CD14-positive monocyte (primary cell): ENCODE measurements around the gene KLF9. TPM values are rescaled to one million over a fixed set of nuclear protein-coding genes. Genes with fewer than 3 reads are reported as not detected.
A peak's percentile ranks its signal among the peaks of the same experiment; 100 is the strongest.

Source experiments
- DNase-seq, 3 donors: peaks; one replicate each; pipeline ENCODE4 v3.0.0-alpha.2; 2011 to 2022
- H2AFZ ChIP-seq: 2 replicates; pipeline ENCODE4 v1.6.0; 2012; ENCODE audit warnings: mild to moderate bottlenecking, low read depth, low read length, inconsistent platforms; ENCODE audit not compliant: insufficient read depth, poor library complexity, severe bottlenecking
- H3K27ac ChIP-seq, 2 donors: 1 replicate in 1 of 2; 2 replicates in 1 of 2; pipeline ENCODE4 v1.5.1; 2012 to 2013; ENCODE audit warnings: low read length in 2 of 2, control low read depth in 1 of 2, inconsistent platforms in 1 of 2, low read depth in 1 of 2, mild to moderate bottlenecking in 1 of 2
- H3K27me3 ChIP-seq, 2 donors: one replicate each; pipeline versions ENCODE4 v1.6.0 to v1.6.1; 2011 to 2013; ENCODE audit warnings: low read length in 2 of 2; ENCODE audit not compliant: control insufficient read depth in 2 of 2, insufficient read depth in 2 of 2
- H3K36me3 ChIP-seq, 2 donors: replicated peaks in 1 of 2; 1 replicate in 1 of 2; 2 replicates in 1 of 2; pipeline versions ENCODE4 v1.5.1 to v1.6.1; 2012 to 2013; ENCODE audit warnings: low read length in 2 of 2, control low read depth in 1 of 2, inconsistent platforms in 1 of 2, mild to moderate bottlenecking in 1 of 2; ENCODE audit not compliant: insufficient read depth in 2 of 2, control insufficient read depth in 1 of 2
- H3K4me1 ChIP-seq, 2 donors: 1 replicate in 1 of 2; 2 replicates in 1 of 2; pipeline versions ENCODE4 v1.5.1 to v1.6.1; 2012 to 2013; ENCODE audit warnings: low read length in 2 of 2, control low read depth in 1 of 2, inconsistent platforms in 1 of 2, mild to moderate bottlenecking in 1 of 2, moderate library complexity in 1 of 2; ENCODE audit not compliant: insufficient read depth in 2 of 2, control insufficient read depth in 1 of 2
- H3K4me2 ChIP-seq: replicated peaks from 2 replicates; pipeline ENCODE3; 2012; ENCODE audit warnings: low read length, moderate library complexity, mild to moderate bottlenecking; ENCODE audit not compliant: poor library complexity, severe bottlenecking; ENCODE audit errors: extremely low read depth
- H3K4me3 ChIP-seq, 3 experiments: fragments of 200-600 bp in 1 of 3; sonication (generic) in 1 of 3; replicated peaks in 1 of 3; 1 replicate in 2 of 3; 2 replicates in 1 of 3; pipeline ENCODE4 v1.5.1; 2011 to 2013; ENCODE audit warnings: low read length in 3 of 3, mild to moderate bottlenecking in 3 of 3, control low read depth in 2 of 3, low read depth in 2 of 3, inconsistent platforms in 1 of 3, moderate library complexity in 1 of 3
- H3K79me2 ChIP-seq: 2 replicates; pipeline ENCODE4 v1.6.0; 2012; ENCODE audit warnings: mild to moderate bottlenecking, control low read depth, inconsistent platforms, low read length, moderate library complexity; ENCODE audit not compliant: insufficient read depth
- H3K9ac ChIP-seq: 2 replicates; pipeline ENCODE4 v1.6.0; 2017; ENCODE audit warnings: low read length, mild to moderate bottlenecking; ENCODE audit not compliant: insufficient read depth, poor library complexity, severe bottlenecking
- H3K9me3 ChIP-seq, 2 donors: replicated peaks in 1 of 2; 1 replicate in 1 of 2; 2 replicates in 1 of 2; pipeline versions ENCODE4 v1.5.1 to v1.6.1; 2012 to 2013; ENCODE audit warnings: low read length in 2 of 2, control low read depth in 1 of 2; ENCODE audit not compliant: control insufficient read depth in 1 of 2, insufficient read depth in 1 of 2
- H4K20me1 ChIP-seq: 2 replicates; pipeline ENCODE4 v1.6.0; 2012; ENCODE audit warnings: mild to moderate bottlenecking, low read length, control low read depth, moderate library complexity; ENCODE audit not compliant: insufficient read depth
- H3K27ac Mint-ChIP-seq, 7 donors: one replicate each; pipeline ENCODE4 v1.8.0; 2020; ENCODE audit warnings: mild to moderate bottlenecking in 7 of 7, mixed read lengths in 7 of 7, moderate library complexity in 6 of 7, inconsistent platforms in 2 of 7
- H3K27me3 Mint-ChIP-seq, 3 donors: one replicate each; pipeline ENCODE4 v1.8.0; 2021 to 2022; ENCODE audit warnings: low read depth in 3 of 3, mild to moderate bottlenecking in 3 of 3, mixed read lengths in 3 of 3, moderate library complexity in 3 of 3, inconsistent platforms in 1 of 3
- H3K36me3 Mint-ChIP-seq, 2 donors: one replicate each; pipeline ENCODE4 v1.8.0; 2020; ENCODE audit warnings: mixed read lengths in 2 of 2, inconsistent platforms in 1 of 2, mild to moderate bottlenecking in 1 of 2
- H3K4me1 Mint-ChIP-seq: one replicate; pipeline ENCODE4 v1.8.0; 2020; ENCODE audit warnings: mild to moderate bottlenecking, mixed read lengths
- H3K4me3 Mint-ChIP-seq, 2 donors: one replicate each; pipeline ENCODE4 v1.8.0; 2020; ENCODE audit warnings: mild to moderate bottlenecking in 2 of 2, mixed read lengths in 2 of 2, moderate library complexity in 1 of 2
- H3K9me3 Mint-ChIP-seq, 7 donors: one replicate each; pipeline ENCODE4 v1.8.0; 2020 to 2022; ENCODE audit warnings: mixed read lengths in 7 of 7, mild to moderate bottlenecking in 6 of 7, moderate library complexity in 6 of 7, inconsistent platforms in 2 of 7
- CTCF ChIP-seq: fragments of 200-600 bp; IDR thresholded peaks from one replicate; pipeline ENCODE4 v1.8.0; 2022; ENCODE audit warnings: antibody characterized with exemption, mild to moderate bottlenecking
- WGBS: methylation state at CpG from one replicate; pipeline ENCODE4 v1.1.5; 2013; ENCODE audit warnings: missing lambda C conversion rate; ENCODE audit not compliant: insufficient coverage; 5-methylcytosine and 5-hydroxymethylcytosine counted together
- intact Hi-C, 2 donors: fragments of 100-400 bp; cut with micrococcal nuclease; formaldehyde crosslinking; loops; one replicate each; pipeline versions ENCODE4 v1.15.0 to v1.15.1; 2023
- polyA plus RNA-seq, 3 donors: library from polyadenylated mRNA; depleted of rRNA in 1 of 3; unstranded in 2 of 3; stranded (reverse) in 1 of 3; fragments of 300-500 nt in 2 of 3; fragments of >200 nt in 1 of 3; fragmentation: Illumina TruSeq in 2 of 3; gene quantifications; 1 replicate in 2 of 3; 2 replicates in 1 of 3; pipeline ENCODE4 v1.2.3, GENCODE V29; 2012 to 2021

KLF9 gene
- polyA plus RNA-seq, 3 donors: 0.18 to 26.1 (median 0.72) TPM

GRCh38 chr9:70422371-70423043 lies 8.1 kb upstream of the KLF9 start:
- Mint-ChIP-seq H3K36me3 (no peaks in the 10 kb centered on the region), H3K9me3 (peaks cover 0 to 3% (median 0%) of the 10 kb centered on the region in 7 donors), H3K4me1 (peaks cover 33% of the 10 kb centered on the region), H3K27me3 (peaks cover 0 to 3% (median 2%) of the 10 kb centered on the region in 3 donors), H3K4me3 (no peak overlapping the region), H3K27ac (no peak overlapping the region)
- H3K4me3 ChIP-seq: no peak overlapping the region
- no peak overlapping the region for H2AFZ ChIP-seq
- peaks cover 34 to 44% of the 10 kb centered on the region in 2 donors for H3K4me1 ChIP-seq
- H4K20me1 ChIP-seq: no peaks in the 10 kb centered on the region
- TF ChIP-seq CTCF: no peak
- H3K27ac ChIP-seq: no peak overlapping the region
- no peaks in the 10 kb centered on the region for H3K79me2 ChIP-seq
- no peak overlapping the region for H3K9ac ChIP-seq
- H3K9me3 ChIP-seq: no peaks in the 10 kb centered on the region
- intact Hi-C loops: loop anchor here (5.0 to 10.0 kb wide), 4 partner anchors 60 to 180 kb away; no protein-coding TSS in a partner anchor
- WGBS: 89% methylated on average over 5 of the region's 6 CpGs
- H3K27me3 ChIP-seq: no peaks in the 10 kb centered on the region
- H3K36me3 ChIP-seq: no peaks in the 10 kb centered on the region
- no peak overlapping the region for H3K4me2 ChIP-seq
- DNase-seq: no peak

- Histone ChIP-seq H3K4me2 (peak overlapping the region; percentile 84), H3K27me3 (no peaks in the 10 kb centered on the region), H3K9ac (peak overlapping the region; percentile 89), H3K9me3 (no peaks in the 10 kb centered on the region), H2AFZ (peak overlapping the region; percentile 77), H3K36me3 (no peaks in the 10 kb centered on the region), H3K4me1 (peaks cover 34 to 44% of the 10 kb centered on the region in 2 donors), H3K27ac (peak overlapping the region; percentile 97 to 99), H3K79me2 (no peaks in the 10 kb centered on the region), H3K4me3 (peak overlapping the region in 1 of 3 experiments; percentile 75), H4K20me1 (no peaks in the 10 kb centered on the region)
- H3K27me3 Mint-ChIP-seq: peaks cover 0 to 3% (median 2%) of the 10 kb centered on the region in 3 donors
- peak overlapping the region; percentile 88 to 92 for H3K4me3 Mint-ChIP-seq
- intact Hi-C loops: loop anchor here (5.0 to 10.0 kb wide), 4 partner anchors 61 to 181 kb away; no protein-coding TSS in a partner anchor
- peak overlapping the region; percentile 68 to 100 (median 99) for H3K27ac Mint-ChIP-seq
- peaks cover 33% of the 10 kb centered on the region for H3K4me1 Mint-ChIP-seq
- DNase-seq: peak in 1 of 3 donors; percentile 17
- no peaks in the 10 kb centered on the region for H3K36me3 Mint-ChIP-seq
- no peak for TF ChIP-seq CTCF
- peaks cover 0 to 3% (median 0%) of the 10 kb centered on the region in 7 donors for H3K9me3 Mint-ChIP-seq
- WGBS: 14% methylated on average over 5 of the region's 9 CpGs
These were observed 7.1 kb upstream of the KLF9 start for GRCh38 chr9:70421272-70422180.
